Mesothelial cell of epicardium (in vitro differentiated cells): ENCODE results near the gene GMPPB. TPM values are rescaled to one million over a fixed set of nuclear protein-coding genes. Genes with fewer than 3 reads are reported as not detected.

Experiments used
- DNase-seq, 2 experiments: peaks; one replicate each; pipeline ENCODE4 v3.0.0; 2021; ENCODE audit warnings: low spot score in 2 of 2; ENCODE audit not compliant: unreplicated experiment in 2 of 2
- H3K27ac Mint-ChIP-seq: 2 replicates; pipeline ENCODE4 v1.8.0; 2021; ENCODE audit warnings: mixed read lengths
- H3K27me3 Mint-ChIP-seq: 2 replicates; pipeline ENCODE4 v1.8.0; 2021; ENCODE audit warnings: low read depth, mixed read lengths
- H3K36me3 Mint-ChIP-seq: 2 replicates; pipeline ENCODE4 v1.8.0; 2021; ENCODE audit warnings: mixed read lengths
- H3K4me1 Mint-ChIP-seq: 2 replicates; pipeline ENCODE4 v1.8.0; 2021; ENCODE audit warnings: mixed read lengths
- H3K4me3 Mint-ChIP-seq: 2 replicates; pipeline ENCODE4 v1.8.0; 2021; ENCODE audit warnings: mild to moderate bottlenecking, moderate library complexity, mixed read lengths
- H3K9me3 Mint-ChIP-seq: 2 replicates; pipeline ENCODE4 v1.8.0; 2021; ENCODE audit warnings: mixed read lengths
- CTCF ChIP-seq: fragments of 200-600 bp; sonication (generic); IDR thresholded peaks from one replicate; pipeline ENCODE4 v1.5.0; 2021; ENCODE audit warnings: antibody characterized with exemption; ENCODE audit not compliant: unreplicated experiment
- total RNA-seq: library from RNA; stranded (reverse); gene quantifications from 3 replicates; pipeline ENCODE4 v1.2.1, GENCODE V29; 2021

The GMPPB gene
- total RNA-seq, 1 donor from 2014 or later, result 32.3 TPM

- DNase-seq, result no peak
- Mint-ChIP-seq H3K4me1 (no peaks in the 10 kb centered on the region), H3K4me3 (no peak overlapping the region), H3K9me3 (no peaks in the 10 kb centered on the region), H3K27me3 (no peaks in the 10 kb centered on the region), H3K36me3 (peaks cover 7% of the 10 kb centered on the region), H3K27ac (no peak overlapping the region)
- TF ChIP-seq CTCF, result no peak
Observed at GRCh38 chr3:49704629-49705028, 19.1 kb downstream of the GMPPB start.

GRCh38 chr3:49703956-49704355 lies 19.8 kb downstream of the GMPPB start:
- H3K27ac Mint-ChIP-seq, result no peak overlapping the region
- no peaks in the 10 kb centered on the region for H3K27me3 Mint-ChIP-seq
- H3K4me1 Mint-ChIP-seq, result no peaks in the 10 kb centered on the region
- TF ChIP-seq CTCF, result no peak
- no peak for DNase-seq
- H3K36me3 Mint-ChIP-seq, result peaks cover 7% of the 10 kb centered on the region
- no peaks in the 10 kb centered on the region for H3K9me3 Mint-ChIP-seq
- no peak overlapping the region for H3K4me3 Mint-ChIP-seq

GRCh38 chr3:49703443-49703927 lies 20.3 kb downstream of the GMPPB start:
- TF ChIP-seq CTCF, result peak; percentile 70
- no peak overlapping the region for H3K4me3 Mint-ChIP-seq
- peaks cover 6% of the 10 kb centered on the region for H3K36me3 Mint-ChIP-seq
- H3K27ac Mint-ChIP-seq, result no peak overlapping the region
- H3K27me3 Mint-ChIP-seq, result no peaks in the 10 kb centered on the region
- H3K4me1 Mint-ChIP-seq, result no peaks in the 10 kb centered on the region
- DNase-seq, result peak in 1 of 2 experiments; percentile 63
- no peaks in the 10 kb centered on the region for H3K9me3 Mint-ChIP-seq

- DNase-seq, result no peak
- H3K4me1 Mint-ChIP-seq, result no peaks in the 10 kb centered on the region
- no peaks in the 10 kb centered on the region for H3K9me3 Mint-ChIP-seq
- no peak overlapping the region for H3K4me3 Mint-ChIP-seq
- peaks cover 3% of the 10 kb centered on the region for H3K36me3 Mint-ChIP-seq
- H3K27me3 Mint-ChIP-seq, result no peaks in the 10 kb centered on the region
- no peak overlapping the region for H3K27ac Mint-ChIP-seq
- no peak for TF ChIP-seq CTCF
Observed at GRCh38 chr3:49702672-49703071, 21.1 kb downstream of the GMPPB start.

GRCh38 chr3:49701388-49702077 lies 22.2 kb downstream of the GMPPB start:
- peak; percentile 29 for TF ChIP-seq CTCF
- no peak for DNase-seq
- Mint-ChIP-seq H3K27ac (no peak overlapping the region), H3K27me3 (no peaks in the 10 kb centered on the region), H3K36me3 (peaks cover 1% of the 10 kb centered on the region), H3K4me3 (no peak overlapping the region), H3K4me1 (no peaks in the 10 kb centered on the region), H3K9me3 (no peaks in the 10 kb centered on the region)
